ENCODE measurements around the gene RAB30.

RAB30 gene, protein sequence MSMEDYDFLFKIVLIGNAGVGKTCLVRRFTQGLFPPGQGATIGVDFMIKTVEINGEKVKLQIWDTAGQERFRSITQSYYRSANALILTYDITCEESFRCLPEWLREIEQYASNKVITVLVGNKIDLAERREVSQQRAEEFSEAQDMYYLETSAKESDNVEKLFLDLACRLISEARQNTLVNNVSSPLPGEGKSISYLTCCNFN

DNA sequence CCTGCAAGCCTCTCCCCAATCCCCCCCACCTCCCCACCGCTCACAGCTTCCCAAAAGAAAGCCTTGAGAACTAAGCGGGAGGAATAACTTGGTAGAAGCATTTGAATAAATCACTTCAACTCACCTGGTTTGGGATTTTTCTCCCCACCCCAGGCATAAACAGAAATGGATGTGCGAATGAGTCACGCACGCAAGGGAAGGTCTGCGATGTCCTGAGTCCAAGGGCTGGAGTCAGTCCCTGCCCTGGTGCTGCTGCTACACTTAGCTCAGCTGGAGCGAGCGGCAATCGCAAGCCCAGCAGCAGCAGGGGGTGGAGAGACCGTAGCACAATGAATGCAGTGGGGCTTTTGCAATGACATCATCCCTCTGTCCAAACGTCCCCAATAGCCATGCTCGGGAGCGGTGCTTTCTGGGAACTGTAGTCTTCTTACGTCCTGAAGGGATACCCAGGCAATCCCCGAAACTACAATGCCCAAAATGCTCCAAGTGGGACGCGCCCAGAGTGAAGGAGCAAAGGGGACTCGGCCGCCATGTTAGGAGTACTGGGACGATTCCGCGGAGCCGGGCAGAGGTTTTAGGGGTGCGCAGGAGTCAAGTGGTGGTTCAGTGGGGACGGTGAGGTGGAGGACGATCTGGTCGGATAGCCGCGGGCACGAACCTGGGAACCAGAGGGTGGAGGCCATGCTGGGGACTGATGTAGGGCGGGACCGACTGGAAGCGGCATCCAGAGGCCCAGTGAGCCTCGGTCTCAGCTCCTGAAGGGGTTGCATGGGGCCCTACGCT, at the start of gene RAB30:
Gene RAB30 (minus strand): TSS at position 331 of the 783 bp plus-strand sequence. CDS start 74,581 bp downstream, outside the sequence.
- Histone ChIP-seq H4K20me1 (ENCODE audit: insufficient read depth) (no peaks in the 10 kb centered on the region), H3K4me3 (IDR thresholded peaks at IDR 0.05; ENCODE audit: insufficient read depth, low read depth, low read length) (peak within 1 kb of the TSS; percentile 75), H3K4me2 (peak within 1 kb of the TSS; percentile 90), H3K79me2 (ENCODE audit: insufficient read depth, low read depth) (peaks cover 21% of the 10 kb centered on the region), H3K36me3 (ENCODE audit: insufficient read depth) (peaks cover 6% of the 10 kb centered on the region; the same call in 1 of the 2 replicates), H2AFZ (ENCODE audit: low read depth) (peak within 1 kb of the TSS; percentile 67), H3K9ac (peak within 1 kb of the TSS; percentile 88), H3K27ac (peak within 1 kb of the TSS; percentile 68), H3K4me1 (ENCODE audit: low read depth, poor library complexity, severe bottlenecking) (peaks cover 37% of the 10 kb centered on the region), H3K27me3 (ENCODE audit: insufficient read depth, low read depth) (no peaks in the 10 kb centered on the region)
- TF ChIP-seq, protein P1, sequence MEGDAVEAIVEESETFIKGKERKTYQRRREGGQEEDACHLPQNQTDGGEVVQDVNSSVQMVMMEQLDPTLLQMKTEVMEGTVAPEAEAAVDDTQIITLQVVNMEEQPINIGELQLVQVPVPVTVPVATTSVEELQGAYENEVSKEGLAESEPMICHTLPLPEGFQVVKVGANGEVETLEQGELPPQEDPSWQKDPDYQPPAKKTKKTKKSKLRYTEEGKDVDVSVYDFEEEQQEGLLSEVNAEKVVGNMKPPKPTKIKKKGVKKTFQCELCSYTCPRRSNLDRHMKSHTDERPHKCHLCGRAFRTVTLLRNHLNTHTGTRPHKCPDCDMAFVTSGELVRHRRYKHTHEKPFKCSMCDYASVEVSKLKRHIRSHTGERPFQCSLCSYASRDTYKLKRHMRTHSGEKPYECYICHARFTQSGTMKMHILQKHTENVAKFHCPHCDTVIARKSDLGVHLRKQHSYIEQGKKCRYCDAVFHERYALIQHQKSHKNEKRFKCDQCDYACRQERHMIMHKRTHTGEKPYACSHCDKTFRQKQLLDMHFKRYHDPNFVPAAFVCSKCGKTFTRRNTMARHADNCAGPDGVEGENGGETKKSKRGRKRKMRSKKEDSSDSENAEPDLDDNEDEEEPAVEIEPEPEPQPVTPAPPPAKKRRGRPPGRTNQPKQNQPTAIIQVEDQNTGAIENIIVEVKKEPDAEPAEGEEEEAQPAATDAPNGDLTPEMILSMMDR (conservative IDR thresholded peaks at IDR 0.05; ENCODE audit: low read depth, low read length): no peak

DNA sequence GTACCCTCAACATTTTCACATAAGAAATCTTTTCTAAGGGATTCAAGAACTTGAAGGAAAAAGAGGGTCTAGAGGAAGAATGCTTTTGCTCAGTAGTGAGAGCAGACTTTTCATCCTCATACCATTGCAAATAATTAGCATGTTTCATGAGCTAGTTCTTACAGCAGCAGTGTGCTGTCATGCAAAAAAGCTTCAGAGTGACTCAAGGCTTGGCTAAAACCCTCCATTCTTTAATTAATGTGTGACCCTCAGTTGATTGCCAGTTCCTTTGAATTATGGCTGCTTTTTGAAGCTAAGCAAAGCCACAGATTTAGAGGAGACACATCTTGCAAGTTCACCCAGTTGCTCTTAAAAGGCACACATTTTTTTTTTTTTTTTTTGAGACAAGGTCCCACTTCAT, 48.6 kb upstream of the RAB30 start:
- Histone ChIP-seq H3K4me3 (IDR thresholded peaks at IDR 0.05; ENCODE audit: insufficient read depth, low read depth, low read length) (no peak overlapping the region), H3K9ac (no peak overlapping the region), H3K4me1 (ENCODE audit: low read depth, poor library complexity, severe bottlenecking) (peaks cover 39% of the 10 kb centered on the region), H3K4me2 (no peak overlapping the region), H3K27me3 (ENCODE audit: insufficient read depth, low read depth) (no peaks in the 10 kb centered on the region), H3K27ac (no peak overlapping the region), H3K79me2 (ENCODE audit: insufficient read depth, low read depth) (no peaks in the 10 kb centered on the region), H3K36me3 (ENCODE audit: insufficient read depth) (no peaks in the 10 kb centered on the region), H2AFZ (ENCODE audit: low read depth) (no peak overlapping the region), H4K20me1 (ENCODE audit: insufficient read depth) (no peaks in the 10 kb centered on the region)
- TF ChIP-seq, protein P1 (conservative IDR thresholded peaks at IDR 0.05; ENCODE audit: low read depth, low read length): no peak

DNA sequence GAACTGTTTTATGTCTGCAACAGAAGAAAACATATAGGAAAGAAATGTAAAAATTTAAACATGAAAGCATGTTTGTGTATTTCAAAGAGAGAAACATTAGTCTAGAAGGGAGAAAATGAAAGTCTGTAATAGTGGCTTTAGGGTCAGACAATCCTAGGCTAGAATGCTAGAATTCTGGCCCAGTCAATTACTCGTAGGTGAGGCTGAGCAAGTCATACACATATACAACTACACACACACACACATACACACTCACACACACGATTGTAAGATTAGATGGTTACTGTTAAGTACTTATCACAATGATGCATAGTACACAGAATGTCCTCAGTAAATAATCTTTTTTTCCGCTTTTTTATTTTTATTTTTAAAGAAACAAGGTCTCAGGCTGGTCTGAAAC, 47.5 kb upstream of the RAB30 start:
- no peaks in the 10 kb centered on the region for H3K79me2 ChIP-seq (ENCODE audit: insufficient read depth, low read depth)
- H3K4me3 ChIP-seq (IDR thresholded peaks at IDR 0.05; ENCODE audit: insufficient read depth, low read depth, low read length): no peak overlapping the region
- no peaks in the 10 kb centered on the region for H3K27me3 ChIP-seq (ENCODE audit: insufficient read depth, low read depth)
- H3K36me3 ChIP-seq (ENCODE audit: insufficient read depth): no peaks in the 10 kb centered on the region
- TF ChIP-seq, protein P1 (conservative IDR thresholded peaks at IDR 0.05; ENCODE audit: low read depth, low read length): no peak
- peaks cover 39% of the 10 kb centered on the region for H3K4me1 ChIP-seq (ENCODE audit: low read depth, poor library complexity, severe bottlenecking)
- no peak overlapping the region for H2AFZ ChIP-seq (ENCODE audit: low read depth)
- no peaks in the 10 kb centered on the region for H4K20me1 ChIP-seq (ENCODE audit: insufficient read depth)
- H3K9ac ChIP-seq: no peak overlapping the region
- H3K27ac ChIP-seq: no peak overlapping the region
- H3K4me2 ChIP-seq: no peak overlapping the region

- Histone ChIP-seq H3K4me2 (no peak overlapping the region), H3K79me2 (ENCODE audit: insufficient read depth, low read depth) (no peaks in the 10 kb centered on the region), H3K36me3 (ENCODE audit: insufficient read depth) (no peaks in the 10 kb centered on the region), H3K4me3 (IDR thresholded peaks at IDR 0.05; ENCODE audit: insufficient read depth, low read depth, low read length) (no peak overlapping the region), H3K4me1 (ENCODE audit: low read depth, poor library complexity, severe bottlenecking) (peaks cover 39% of the 10 kb centered on the region), H2AFZ (ENCODE audit: low read depth) (no peak overlapping the region), H3K27me3 (ENCODE audit: insufficient read depth, low read depth) (no peaks in the 10 kb centered on the region), H3K9ac (no peak overlapping the region), H4K20me1 (ENCODE audit: insufficient read depth) (no peaks in the 10 kb centered on the region), H3K27ac (no peak overlapping the region)
- TF ChIP-seq, protein P1 (conservative IDR thresholded peaks at IDR 0.05; ENCODE audit: low read depth, low read length): no peak
These were observed 47.1 kb upstream of the RAB30 start for GRCh38 chr11:83118814-83119213.

Measured in KMS-11 (cell line).